HG02610 (cell line): ENCODE data around the gene MST1R.

ENCODE experiments used
- ATAC-seq: cut with Tn5 transposase; IDR thresholded peaks from one replicate; pipeline ENCODE4 v1.9.1; 2021; ENCODE audit warnings: mild to moderate bottlenecking, moderate library complexity; ENCODE audit not compliant: unreplicated experiment

Gene MST1R

GRCh38 chr3:49841806-49842205 is 61.9 kb downstream of the MST1R start:
- no peak for ATAC-seq

- no peak for ATAC-seq
Observed at GRCh38 chr3:49841126-49841696, 62.5 kb downstream of the MST1R start.

GRCh38 chr3:49840388-49840787 is 63.3 kb downstream of the MST1R start:
- ATAC-seq: no peak

GRCh38 chr3:49839193-49839809 is 64.4 kb downstream of the MST1R start:
- ATAC-seq: no peak
